GM12872 (cell line): ENCODE data around the gene UMODL1.

ENCODE experiments used
- CTCF ChIP-seq: IDR thresholded peaks from 3 replicates; pipeline ENCODE4 v1.5.1; 2011; ENCODE audit warnings: low read depth, mild to moderate bottlenecking, low read length, moderate library complexity; ENCODE audit not compliant: insufficient read depth

UMODL1 gene

GRCh38 chr21:42044871-42045495 lies 26.1 kb upstream of the UMODL1 start:
- TF ChIP-seq CTCF: no peak

- TF ChIP-seq CTCF: no peak
Measured at GRCh38 chr21:42047821-42048613, 23.1 kb upstream of the UMODL1 start.

- no peak for TF ChIP-seq CTCF
Measured at GRCh38 chr21:42048870-42049577, 22.1 kb upstream of the UMODL1 start.

GRCh38 chr21:42049578-42050430 lies 21.3 kb upstream of the UMODL1 start:
- TF ChIP-seq CTCF: no peak

- no peak for TF ChIP-seq CTCF
Measured at GRCh38 chr21:42051788-42052187, 19.3 kb upstream of the UMODL1 start.

- TF ChIP-seq CTCF: no peak
Measured at GRCh38 chr21:42055425-42055824, 15.7 kb upstream of the UMODL1 start.
